ENCODE measurements around the gene PLEKHM2. TPM values are rescaled to one million over a fixed set of nuclear protein-coding genes. Genes with fewer than 3 reads are reported as not detected.

The PLEKHM2 gene
- total RNA-seq, 3 donors from 2014 or later (not counting 1 experiment from before 2014, with no cell fraction given), result 47.8 to 61.0 (median 50.9) TPM

DNA sequence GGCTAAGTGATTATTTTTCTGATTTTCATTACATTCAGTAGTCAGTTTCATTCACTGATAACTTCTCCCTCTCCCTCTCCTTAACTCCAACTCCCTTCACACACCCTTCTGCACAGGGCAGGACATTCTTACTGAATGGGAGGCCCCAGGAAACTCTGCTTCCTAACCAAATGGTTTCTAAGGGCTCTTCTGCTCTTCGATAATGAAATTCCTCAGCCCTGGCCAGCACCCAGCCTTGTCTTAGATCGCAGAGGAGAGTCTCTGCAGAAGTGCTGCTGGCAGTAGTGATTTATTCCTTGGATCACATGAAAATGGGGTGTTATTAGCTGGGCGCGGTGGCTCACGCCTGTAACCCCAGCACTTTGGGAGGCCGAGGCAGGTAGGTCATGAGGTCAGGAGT, 16.4 kb downstream of the PLEKHM2 start:
- WGBS (ENCODE audit: insufficient coverage), result 96% methylated on average over 6 of the region's 6 CpGs
- Histone ChIP-seq H3K4me3 (ENCODE audit: low read length) (no peak overlapping the region), H3K4me1 (ENCODE audit: control insufficient read depth, insufficient read depth, low read length) (peaks cover 21% of the 10 kb centered on the region), H3K9me3 (ENCODE audit: control insufficient read depth, insufficient read depth, low read length) (no peaks in the 10 kb centered on the region), H3K27ac (ENCODE audit: low read length) (no peak overlapping the region), H3K27me3 (ENCODE audit: control insufficient read depth, insufficient read depth, low read length) (no peaks in the 10 kb centered on the region), H3K36me3 (ENCODE audit: control insufficient read depth, insufficient read depth, low read length) (no peaks in the 10 kb centered on the region)
- peak overlapping the region in 1 of 2 donors; percentile 42 for H3K27ac Mint-ChIP-seq
- TF ChIP-seq, protein P1, sequence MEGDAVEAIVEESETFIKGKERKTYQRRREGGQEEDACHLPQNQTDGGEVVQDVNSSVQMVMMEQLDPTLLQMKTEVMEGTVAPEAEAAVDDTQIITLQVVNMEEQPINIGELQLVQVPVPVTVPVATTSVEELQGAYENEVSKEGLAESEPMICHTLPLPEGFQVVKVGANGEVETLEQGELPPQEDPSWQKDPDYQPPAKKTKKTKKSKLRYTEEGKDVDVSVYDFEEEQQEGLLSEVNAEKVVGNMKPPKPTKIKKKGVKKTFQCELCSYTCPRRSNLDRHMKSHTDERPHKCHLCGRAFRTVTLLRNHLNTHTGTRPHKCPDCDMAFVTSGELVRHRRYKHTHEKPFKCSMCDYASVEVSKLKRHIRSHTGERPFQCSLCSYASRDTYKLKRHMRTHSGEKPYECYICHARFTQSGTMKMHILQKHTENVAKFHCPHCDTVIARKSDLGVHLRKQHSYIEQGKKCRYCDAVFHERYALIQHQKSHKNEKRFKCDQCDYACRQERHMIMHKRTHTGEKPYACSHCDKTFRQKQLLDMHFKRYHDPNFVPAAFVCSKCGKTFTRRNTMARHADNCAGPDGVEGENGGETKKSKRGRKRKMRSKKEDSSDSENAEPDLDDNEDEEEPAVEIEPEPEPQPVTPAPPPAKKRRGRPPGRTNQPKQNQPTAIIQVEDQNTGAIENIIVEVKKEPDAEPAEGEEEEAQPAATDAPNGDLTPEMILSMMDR (IDR thresholded peaks at IDR 0.05), result no peak
- ATAC-seq (no peak), DNase-seq (no peak)
- H3K4me3 Mint-ChIP-seq, result no peak overlapping the region
- intact Hi-C loops (cut with micrococcal nuclease), result no loop called here
- H3K36me3 Mint-ChIP-seq, result no peaks in the 10 kb centered on the region
- H3K9me3 Mint-ChIP-seq, result no peaks in the 10 kb centered on the region
- H3K27me3 Mint-ChIP-seq (ENCODE audit: low read depth in 2 of 2), result no peaks in the 10 kb centered on the region
- H3K4me1 Mint-ChIP-seq, result peaks cover 19 to 43% of the 10 kb centered on the region in 2 donors

DNA sequence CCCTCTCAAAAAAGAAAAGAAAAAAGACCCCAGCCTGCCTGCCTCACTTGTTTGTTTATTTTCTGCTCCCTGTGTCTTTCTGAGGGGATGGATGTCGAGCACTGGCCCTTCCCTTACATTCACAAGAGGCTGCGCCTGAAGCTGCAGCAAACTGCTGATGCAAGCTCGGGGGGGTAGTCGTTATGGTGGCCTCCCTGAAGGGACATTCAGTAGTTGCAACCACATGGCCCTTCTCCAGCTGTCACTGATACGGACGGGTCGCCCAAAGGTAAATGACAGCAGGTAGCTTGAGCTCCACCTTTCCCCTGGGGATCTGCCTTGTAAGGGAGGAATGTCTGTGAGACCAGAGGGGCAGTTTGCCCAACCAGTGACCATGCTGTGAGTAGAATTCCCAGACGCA, 17.7 kb downstream of the PLEKHM2 start:
- TF ChIP-seq, protein P1 (IDR thresholded peaks at IDR 0.05), result no peak
- intact Hi-C loops (cut with micrococcal nuclease), result no loop called here
- Histone ChIP-seq H3K9me3 (ENCODE audit: control insufficient read depth, insufficient read depth, low read length) (no peaks in the 10 kb centered on the region), H3K4me3 (ENCODE audit: low read length) (no peak overlapping the region), H3K36me3 (ENCODE audit: control insufficient read depth, insufficient read depth, low read length) (no peaks in the 10 kb centered on the region), H3K27me3 (ENCODE audit: control insufficient read depth, insufficient read depth, low read length) (no peaks in the 10 kb centered on the region), H3K4me1 (ENCODE audit: control insufficient read depth, insufficient read depth, low read length) (peaks cover 16% of the 10 kb centered on the region), H3K27ac (ENCODE audit: low read length) (no peak overlapping the region)
- Mint-ChIP-seq H3K36me3 (no peaks in the 10 kb centered on the region), H3K27ac (no peak overlapping the region), H3K27me3 (ENCODE audit: low read depth in 2 of 2) (no peaks in the 10 kb centered on the region), H3K4me1 (peaks cover 18 to 41% of the 10 kb centered on the region in 2 donors), H3K4me3 (no peak overlapping the region), H3K9me3 (no peaks in the 10 kb centered on the region)
- WGBS (ENCODE audit: insufficient coverage), result 91% methylated on average over 8 of the region's 8 CpGs
- DNase-seq, result no peak
- no peak for ATAC-seq

DNA sequence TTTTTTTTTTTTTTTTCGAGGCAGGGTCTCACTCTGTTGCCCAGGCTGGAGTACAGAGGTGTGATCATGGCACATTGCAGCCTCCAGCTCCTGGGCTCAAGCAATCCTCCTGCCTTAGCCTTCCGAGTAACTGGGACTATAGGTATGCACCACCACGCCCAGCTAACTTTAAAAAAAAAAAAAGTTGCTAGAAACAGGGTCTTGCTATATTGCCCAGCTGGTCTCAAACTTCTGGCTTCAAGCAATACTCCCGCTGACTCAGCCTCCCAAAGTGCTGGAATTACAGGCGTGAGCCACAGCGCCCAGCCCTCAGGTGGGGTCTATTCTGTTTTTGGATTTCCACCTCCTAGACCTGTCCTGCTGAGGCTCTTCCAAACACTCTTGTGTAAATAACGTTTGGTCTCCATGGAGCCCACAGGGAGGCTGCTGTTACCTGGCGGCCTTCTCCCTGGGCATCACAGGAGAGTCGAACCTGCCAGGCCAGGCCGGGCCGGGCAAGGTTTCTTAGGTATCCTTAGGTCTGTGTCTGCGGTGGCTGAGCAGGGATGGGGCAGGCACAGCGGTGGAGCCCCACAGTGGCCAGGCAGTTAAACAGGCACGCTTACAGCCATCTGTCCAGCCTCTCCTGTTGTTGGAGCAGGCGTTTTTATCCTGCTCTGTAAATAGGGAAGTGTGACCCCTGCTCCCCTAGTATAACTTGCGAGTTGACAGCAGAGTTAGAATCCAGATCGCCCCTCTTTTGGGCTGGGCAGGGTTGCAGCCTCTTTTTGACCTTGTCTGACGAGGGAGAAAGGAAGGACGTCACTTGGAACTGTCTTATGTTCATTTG, 18.8 kb downstream of the PLEKHM2 start:
- peaks cover 4% of the 10 kb centered on the region for H3K4me1 ChIP-seq (ENCODE audit: control insufficient read depth, insufficient read depth, low read length)
- Mint-ChIP-seq H3K36me3 (no peaks in the 10 kb centered on the region), H3K4me3 (no peak overlapping the region), H3K27me3 (ENCODE audit: low read depth in 2 of 2) (no peaks in the 10 kb centered on the region), H3K9me3 (no peaks in the 10 kb centered on the region), H3K4me1 (peaks cover 8 to 30% of the 10 kb centered on the region in 2 donors), H3K27ac (no peak overlapping the region)
- ATAC-seq, result no peak
- 93% methylated on average over 19 of the region's 19 CpGs for WGBS (ENCODE audit: insufficient coverage)
- DNase-seq, result no peak
- no peaks in the 10 kb centered on the region for H3K9me3 ChIP-seq (ENCODE audit: control insufficient read depth, insufficient read depth, low read length)
- TF ChIP-seq, protein P1 (IDR thresholded peaks at IDR 0.05), result no peak
- no peak overlapping the region for H3K4me3 ChIP-seq (ENCODE audit: low read length)
- intact Hi-C loops (cut with micrococcal nuclease), result no loop called here
- no peaks in the 10 kb centered on the region for H3K27me3 ChIP-seq (ENCODE audit: control insufficient read depth, insufficient read depth, low read length)
- H3K27ac ChIP-seq (ENCODE audit: low read length), result no peak overlapping the region
- no peaks in the 10 kb centered on the region for H3K36me3 ChIP-seq (ENCODE audit: control insufficient read depth, insufficient read depth, low read length)
